ENCODE data around the gene KLK14.

The KLK14 gene

GRCh38 chr19:51110666-51110971 is 27.9 kb upstream of the KLK14 start:
- FAIRE-seq = no peak
- no peak for DNase-seq (ENCODE audit: extremely low spot score, insufficient read length, low read depth)

GRCh38 chr19:51108805-51109146 is 26.1 kb upstream of the KLK14 start:
- FAIRE-seq (no peak), DNase-seq (ENCODE audit: extremely low spot score, insufficient read length, low read depth) (no peak)

GRCh38 chr19:51108066-51108804 is 25.5 kb upstream of the KLK14 start, which contains the start of gene CTU1:
Gene CTU1, minus strand, starts transcription at chr19:51108409. Its CDS starts 3,840 bp downstream, at chr19:51104569.
- DNase-seq (ENCODE audit: extremely low spot score, insufficient read length, low read depth) (peak; percentile 92), FAIRE-seq (peak; percentile 100)

DNA sequence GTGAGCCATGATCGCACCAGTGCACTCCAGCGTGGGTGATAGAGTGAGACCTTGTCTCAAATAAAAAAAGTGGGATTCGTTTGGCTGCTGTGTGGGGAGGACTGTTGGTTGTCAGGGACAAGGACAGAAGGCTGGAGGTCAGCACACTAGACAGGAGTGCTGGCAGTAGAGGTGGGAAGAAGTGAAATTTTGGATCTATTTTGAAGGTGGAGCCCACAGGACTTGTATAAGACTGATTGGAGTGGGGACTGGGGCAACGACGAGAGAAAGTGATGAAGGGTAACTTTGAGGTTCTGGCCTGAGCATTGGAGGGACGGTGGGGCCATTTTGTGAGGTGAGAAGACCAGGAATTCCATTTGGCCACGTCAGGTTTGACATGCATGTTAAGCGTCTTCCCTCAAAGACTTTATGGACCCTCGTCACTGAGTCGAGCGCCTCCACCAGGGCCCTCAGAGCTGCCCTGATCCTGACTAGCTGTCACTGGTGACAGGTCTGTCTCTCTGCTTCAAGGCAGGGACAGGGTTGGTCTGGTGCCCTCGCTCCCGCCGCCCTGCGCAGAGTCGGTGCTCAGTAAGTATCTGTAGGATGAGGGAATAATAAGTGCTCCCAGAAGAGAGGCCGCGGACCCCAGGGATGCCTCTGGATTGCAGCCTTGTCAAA is 24.8 kb upstream of the KLK14 start:
- peak; percentile 24 for FAIRE-seq
- DNase-seq (ENCODE audit: extremely low spot score, insufficient read length, low read depth) = no peak

DNA sequence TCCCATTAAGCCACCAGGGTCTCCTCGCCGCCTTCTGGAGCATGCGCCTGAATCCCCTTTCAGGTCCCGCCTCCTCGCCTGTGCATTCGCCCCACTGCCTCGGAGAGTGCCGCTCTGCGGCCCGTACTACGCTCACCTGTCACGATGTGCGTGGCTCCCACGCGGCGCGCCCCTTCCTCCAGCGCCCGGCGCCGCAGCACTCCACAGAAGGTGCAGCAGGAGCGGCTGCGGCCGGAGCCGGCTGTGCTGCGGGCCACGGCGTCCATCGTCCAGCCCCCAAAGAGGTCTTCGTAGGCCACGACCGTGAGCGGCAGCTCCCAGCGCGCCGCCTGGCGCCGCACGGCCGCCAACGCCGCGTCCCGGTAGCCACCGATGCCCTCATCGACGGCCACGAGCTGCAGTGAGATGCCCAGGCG is 21.2 kb upstream of the KLK14 start:
- DNase-seq (ENCODE audit: extremely low spot score, insufficient read length, low read depth) = no peak

DNA sequence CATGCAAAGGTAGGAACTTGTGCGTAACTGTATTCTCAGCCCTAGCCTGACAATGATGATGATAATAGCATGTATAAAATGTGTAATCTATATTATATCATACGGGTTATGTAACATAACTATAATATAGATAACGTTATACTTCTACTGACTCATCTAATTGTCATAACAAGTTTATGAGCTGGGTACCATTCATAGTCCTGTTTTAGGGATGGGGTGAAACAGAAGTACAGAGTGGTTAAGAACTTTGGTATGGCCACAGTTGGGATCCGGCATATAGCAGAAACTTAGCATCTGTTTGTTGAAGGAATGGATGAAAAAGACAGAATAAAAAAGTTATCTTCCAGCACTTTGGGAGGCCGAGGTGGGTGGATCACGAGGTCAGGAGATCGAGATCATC is 20.3 kb upstream of the KLK14 start:
- no peak for FAIRE-seq
- DNase-seq (ENCODE audit: extremely low spot score, insufficient read length, low read depth) = no peak

More for the DNA sequence above, 21.2 kb upstream of the KLK14 start:
- no peak for FAIRE-seq

- no peak for DNase-seq (ENCODE audit: extremely low spot score, insufficient read length, low read depth)
- FAIRE-seq = no peak
Observed at GRCh38 chr19:51101171-51101865, 18.6 kb upstream of the KLK14 start.

- DNase-seq (ENCODE audit: extremely low spot score, insufficient read length, low read depth) (no peak), FAIRE-seq (no peak)
Observed at GRCh38 chr19:51100601-51101000, 17.9 kb upstream of the KLK14 start.

DNA sequence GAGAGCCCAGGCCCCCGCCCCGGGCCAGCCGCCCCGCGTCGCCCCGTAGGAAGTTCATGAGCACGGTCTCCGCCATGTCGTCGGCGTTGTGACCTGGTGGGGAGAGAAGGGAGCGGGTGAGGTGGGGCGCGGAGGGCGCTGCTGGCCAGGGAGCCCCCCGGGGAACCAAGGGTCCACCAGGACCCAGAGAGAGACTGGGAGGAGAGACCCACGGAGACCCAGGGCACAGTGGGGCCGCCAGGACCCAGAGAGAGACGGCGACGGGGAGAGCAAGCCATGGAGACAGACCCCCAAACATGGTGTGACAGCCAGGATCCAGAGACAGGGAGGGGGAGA is 16.3 kb upstream of the KLK14 start:
- DNase-seq (ENCODE audit: extremely low spot score, insufficient read length, low read depth) (no peak), FAIRE-seq (no peak)

- FAIRE-seq = no peak
Observed at GRCh38 chr19:51098365-51099046, 15.8 kb upstream of the KLK14 start.

GRCh38 chr19:51097796-51098195 is 15.1 kb upstream of the KLK14 start:
- DNase-seq (ENCODE audit: extremely low spot score, insufficient read length, low read depth) (no peak), FAIRE-seq (no peak)

More at GRCh38 chr19:51098365-51099046, 15.8 kb upstream of the KLK14 start:
- DNase-seq (ENCODE audit: extremely low spot score, insufficient read length, low read depth) = no peak

DNA sequence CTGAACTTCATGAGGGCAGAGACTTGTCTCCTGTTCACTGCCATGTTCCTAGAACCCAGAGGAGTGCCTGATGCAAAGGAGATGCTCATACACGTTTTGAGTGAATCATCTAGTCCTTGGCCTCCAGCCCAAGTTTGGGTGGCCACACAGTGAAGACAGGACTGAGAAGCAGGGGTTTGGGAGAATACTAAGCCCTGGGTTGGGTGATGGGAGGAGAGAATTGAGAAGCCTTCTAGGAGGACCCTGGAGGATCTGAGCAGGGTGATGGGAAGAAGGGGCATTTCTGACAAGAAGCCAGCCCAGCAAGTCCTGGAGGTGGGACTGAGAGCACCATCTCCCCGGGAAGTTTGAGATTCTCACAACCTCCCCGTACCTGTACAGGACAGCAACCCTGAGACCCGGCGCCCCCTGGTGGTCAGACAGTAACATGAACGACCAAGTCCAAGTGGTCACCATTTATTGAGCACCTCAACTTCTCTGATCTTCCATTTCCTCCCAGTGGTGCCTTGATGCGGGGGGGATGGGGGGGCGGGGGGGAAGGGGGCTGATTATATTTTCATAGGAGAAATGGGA is 14.6 kb upstream of the KLK14 start:
- DNase-seq (ENCODE audit: extremely low spot score, insufficient read length, low read depth) (peak; percentile 58), FAIRE-seq (peak; percentile 82)

- DNase-seq (ENCODE audit: extremely low spot score, insufficient read length, low read depth) = no peak
- FAIRE-seq = no peak
Observed at GRCh38 chr19:51096473-51097165, 13.9 kb upstream of the KLK14 start.

DNA sequence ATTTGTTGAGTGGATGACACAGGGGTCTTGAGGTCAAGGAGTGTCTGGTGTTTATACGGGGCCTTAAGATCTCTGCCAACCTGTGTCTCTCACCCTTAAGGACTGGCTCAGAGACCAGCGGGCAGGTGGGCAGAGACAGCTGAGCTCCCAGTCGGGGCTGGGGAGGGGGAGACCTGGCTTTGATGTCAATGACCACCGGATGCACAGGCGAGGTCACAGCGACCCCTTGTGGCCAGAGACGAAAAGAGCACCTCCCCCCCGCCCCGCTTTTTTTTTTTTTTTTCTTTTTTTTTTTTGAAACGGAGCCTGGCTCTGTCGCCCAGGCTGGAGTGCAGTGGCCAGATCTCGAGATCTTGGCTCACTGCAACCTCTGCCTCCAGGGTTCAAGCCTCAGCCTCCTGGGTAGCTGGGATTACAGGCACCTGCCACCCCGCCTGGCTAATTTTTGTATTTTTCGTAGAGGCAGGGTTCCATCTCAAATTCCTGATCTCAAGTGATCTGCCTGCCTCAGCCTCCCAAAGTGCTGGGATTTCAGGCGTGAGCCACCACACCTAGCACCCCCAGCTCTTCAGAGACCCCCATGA is 12.1 kb upstream of the KLK14 start:
- FAIRE-seq (no peak), DNase-seq (ENCODE audit: extremely low spot score, insufficient read length, low read depth) (no peak)

- no peak for DNase-seq (ENCODE audit: extremely low spot score, insufficient read length, low read depth)
- no peak for FAIRE-seq
Observed at GRCh38 chr19:51093510-51094345, 11.0 kb upstream of the KLK14 start.

DNA sequence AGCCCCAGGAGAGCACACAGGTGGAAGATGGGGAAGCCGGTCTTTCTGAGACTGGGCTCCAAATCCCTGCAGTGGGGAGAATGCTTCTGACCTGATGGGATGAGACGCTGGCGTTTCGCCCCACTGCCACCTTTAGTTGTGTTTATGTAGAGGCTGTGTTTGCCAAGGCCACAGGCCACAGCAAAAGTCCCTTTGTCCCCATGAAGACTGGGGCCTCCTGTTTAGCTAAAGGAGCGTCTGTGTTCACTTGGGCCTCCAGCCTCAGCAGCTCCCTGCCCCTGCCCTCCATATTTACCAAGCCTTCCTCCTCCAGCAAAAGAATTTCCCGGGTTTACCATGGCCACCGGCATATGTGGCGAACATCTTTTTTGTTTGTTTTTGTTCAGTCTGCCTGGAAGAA is 10.4 kb upstream of the KLK14 start:
- no peak for DNase-seq (ENCODE audit: extremely low spot score, insufficient read length, low read depth)

DNA sequence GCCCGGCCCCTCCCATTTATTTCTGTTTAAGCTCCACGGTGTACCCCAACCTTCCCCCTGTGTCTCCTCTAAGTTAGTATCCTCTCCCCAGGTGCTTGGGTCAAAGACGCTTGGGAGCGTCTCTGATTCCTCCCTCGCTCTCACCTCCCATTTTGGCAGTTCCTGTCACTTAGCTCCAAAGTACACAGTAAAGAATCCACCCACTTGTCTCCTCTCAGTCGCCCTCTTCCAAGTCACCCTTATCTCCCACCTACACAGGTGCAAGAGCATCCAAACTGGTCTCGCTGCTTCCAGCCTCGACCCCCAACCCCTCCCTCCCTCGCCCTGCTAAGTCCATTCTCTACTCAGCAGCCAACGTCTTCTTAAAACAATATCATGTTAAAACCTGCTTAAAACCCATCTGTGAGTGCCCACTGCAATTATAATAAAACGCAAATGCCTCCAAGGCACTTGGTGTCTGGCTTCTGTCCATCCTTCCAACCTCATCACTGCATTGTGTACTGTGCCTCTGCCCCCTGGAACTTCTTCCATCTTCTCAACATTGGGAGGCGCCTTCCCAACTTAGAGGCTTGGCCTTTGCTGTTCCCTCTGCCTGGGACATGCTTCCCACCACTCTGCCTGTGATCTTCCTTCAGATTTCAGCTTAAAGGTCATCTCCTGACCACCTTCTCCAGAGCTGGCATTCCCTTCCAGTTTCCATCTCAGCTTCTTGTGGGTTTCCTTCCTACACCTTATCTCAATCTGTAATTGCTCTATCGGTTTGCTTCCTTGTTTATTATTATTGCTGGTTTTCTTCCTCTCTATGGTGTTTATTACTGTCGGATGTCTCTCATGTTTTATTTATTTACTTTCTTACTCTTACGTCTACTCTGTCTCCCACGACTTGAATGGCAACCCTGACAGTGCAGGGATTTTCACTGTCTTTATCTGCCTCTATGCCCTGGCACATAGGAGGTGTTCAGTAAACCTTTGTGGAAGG is 9.5 kb upstream of the KLK14 start:
- no peak for DNase-seq (ENCODE audit: extremely low spot score, insufficient read length, low read depth)
- FAIRE-seq = no peak

More for the DNA sequence above, 10.4 kb upstream of the KLK14 start:
- FAIRE-seq = no peak

- FAIRE-seq = no peak
Observed at GRCh38 chr19:51091126-51091525, 8.4 kb upstream of the KLK14 start.

More at GRCh38 chr19:51091126-51091525, 8.4 kb upstream of the KLK14 start:
- DNase-seq (ENCODE audit: extremely low spot score, insufficient read length, low read depth) = no peak

Measured in GM18507 (cell line).